GM20000 (cell line): ENCODE results near the gene C4orf50.

Experiments used
- DNase-seq: peaks from one replicate; pipeline ENCODE4 v3.0.0; 2012; ENCODE audit warnings: low spot score
- CTCF ChIP-seq: IDR thresholded peaks from 2 replicates; pipeline ENCODE4 v1.5.1; 2012; ENCODE audit warnings: mild to moderate bottlenecking, control low read depth; ENCODE audit errors: extremely low read depth, missing control alignments

C4orf50 gene

GRCh38 chr4:6058531-6059374, 40.5 kb upstream of the C4orf50 start:
- no peak for DNase-seq
- no peak for TF ChIP-seq CTCF

- no peak for TF ChIP-seq CTCF
- no peak for DNase-seq
Measured at GRCh38 chr4:6056976-6057766, 38.9 kb upstream of the C4orf50 start.

GRCh38 chr4:6055436-6055835, 37.2 kb upstream of the C4orf50 start:
- DNase-seq = no peak
- no peak for TF ChIP-seq CTCF

- DNase-seq = no peak
- no peak for TF ChIP-seq CTCF
Measured at GRCh38 chr4:6055030-6055429, 36.8 kb upstream of the C4orf50 start.

- TF ChIP-seq CTCF = no peak
- no peak for DNase-seq
Measured at GRCh38 chr4:6054162-6054922, 36.1 kb upstream of the C4orf50 start.

- DNase-seq = no peak
Measured at GRCh38 chr4:6052679-6053078, 34.4 kb upstream of the C4orf50 start.

More at GRCh38 chr4:6052679-6053078, 34.4 kb upstream of the C4orf50 start:
- no peak for TF ChIP-seq CTCF
